GM12891 (cell line): ENCODE data around the gene TLE5.

Experiments
- PAX5 ChIP-seq: IDR thresholded peaks from 2 replicates; pipeline ENCODE4 v1.6.1; 2011; ENCODE audit warnings: low read length, moderate library complexity, mild to moderate bottlenecking; ENCODE audit not compliant: insufficient read depth, severe bottlenecking
- POLR2A ChIP-seq: IDR thresholded peaks from 2 replicates; pipeline ENCODE4 v1.6.1; 2011; ENCODE audit warnings: low read depth, low read length, control low read depth
- POLR2AphosphoS5 ChIP-seq: IDR thresholded peaks from 2 replicates; pipeline ENCODE4 v1.6.1; 2011; ENCODE audit warnings: low read depth, low read length, control low read depth
- TAF1 ChIP-seq: IDR thresholded peaks from 2 replicates; pipeline ENCODE4 v1.6.1; 2011; ENCODE audit warnings: low read depth, low read length, control low read depth

DNA sequence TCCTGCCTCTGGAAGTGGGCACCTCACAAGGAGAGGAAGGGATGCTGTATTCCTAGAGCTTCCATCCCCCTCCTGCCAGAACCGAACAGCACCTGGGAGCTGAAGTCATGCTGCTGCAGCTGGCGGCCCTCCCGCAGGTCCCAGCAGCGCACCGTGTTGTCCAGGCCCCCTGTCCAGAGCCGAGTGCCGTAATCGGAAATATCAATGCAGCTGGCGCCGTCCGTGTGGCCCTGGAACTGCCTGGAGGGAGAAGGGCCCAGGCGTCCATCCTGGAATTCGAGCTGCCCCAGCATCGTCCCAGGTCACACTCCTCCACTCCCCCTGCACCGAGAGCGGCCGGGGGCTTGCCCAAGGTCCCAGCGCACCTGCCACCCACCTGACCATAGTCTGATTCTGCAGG is 57.0 kb downstream of the TLE5 start:
- TF ChIP-seq POLR2AphosphoS5: no peak
- no peak for TF ChIP-seq TAF1
- no peak for TF ChIP-seq POLR2A
- TF ChIP-seq PAX5: no peak
